Epidermal melanocyte (primary cell): ENCODE measurements around the gene TNFAIP1.

Experiments
- DNase-seq: peaks from one replicate; pipeline ENCODE4 v3.0.0; 2011; ENCODE audit warnings: low spot score; ENCODE audit not compliant: insufficient read length

The TNFAIP1 gene

DNA sequence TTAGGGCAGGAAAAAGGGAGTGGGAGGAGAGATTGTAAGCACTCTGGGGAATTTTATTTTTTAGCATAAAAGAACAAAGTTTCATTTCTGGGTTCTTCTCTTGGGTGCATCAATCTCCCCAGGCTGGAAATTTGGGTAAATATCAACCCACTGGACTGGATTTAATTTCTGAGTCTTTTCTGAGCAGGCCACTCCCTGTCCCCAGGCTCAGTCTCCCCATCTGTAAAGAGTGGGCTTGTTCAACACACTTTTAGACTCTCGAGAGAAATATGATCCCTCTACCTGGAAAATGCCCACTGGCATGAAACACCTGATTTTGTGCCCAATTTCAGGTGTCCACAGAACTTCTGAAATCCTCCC, 35.2 kb downstream of the TNFAIP1 start:
- no peak for DNase-seq

DNA sequence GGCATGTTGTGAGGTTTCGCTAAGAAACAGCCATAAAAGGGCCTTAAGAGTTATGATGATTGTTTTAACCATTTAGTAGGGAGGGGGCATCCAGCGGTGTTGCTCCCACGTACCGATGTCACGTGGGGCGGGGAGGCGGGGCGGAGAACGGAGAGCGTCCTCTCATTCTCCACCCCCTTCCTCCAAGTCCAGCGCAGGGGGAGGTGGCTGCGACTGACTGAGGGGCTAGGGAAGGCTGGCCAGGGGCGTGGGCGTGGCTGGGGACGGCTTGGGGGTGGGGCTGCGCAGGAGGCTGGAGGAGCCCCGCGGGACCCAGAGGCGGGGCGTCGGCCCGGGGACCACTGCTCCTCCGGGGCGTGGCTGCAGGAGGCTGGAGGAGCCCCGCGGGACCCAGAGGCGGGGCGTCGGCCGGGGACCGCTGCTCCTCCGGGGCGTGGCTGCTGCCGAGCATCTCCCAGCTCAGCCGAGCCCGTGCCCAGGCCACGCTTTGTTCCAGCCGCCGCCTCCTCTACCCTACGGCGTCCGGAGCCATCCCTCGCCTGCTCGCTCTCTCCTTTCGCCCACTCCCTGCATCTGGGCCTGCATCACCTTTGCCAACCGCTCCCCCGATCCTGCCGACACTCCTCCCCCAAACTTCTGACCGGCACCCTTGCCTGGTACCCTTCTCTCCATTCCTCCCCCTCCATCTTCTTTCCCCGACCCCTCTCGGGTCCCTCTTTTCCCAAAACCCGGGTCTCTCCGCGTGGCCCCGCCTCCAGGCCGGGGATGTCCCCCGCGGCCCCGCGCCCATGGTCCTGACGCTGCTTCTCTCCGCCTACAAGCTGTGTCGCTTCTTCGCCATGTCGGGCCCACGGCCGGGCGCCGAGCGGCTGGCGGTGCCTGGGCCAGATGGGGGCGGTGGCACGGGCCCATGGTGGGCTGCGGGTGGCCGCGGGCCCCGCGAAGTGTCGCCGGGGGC, 36.0 kb downstream of the TNFAIP1 start, which contains the start of gene SARM1:
SARM1 (plus strand) TSS at position 450 of the 958 bp plus-strand sequence; CDS start at position 789, 339 bp downstream.
- peak; percentile 94 for DNase-seq

DNA sequence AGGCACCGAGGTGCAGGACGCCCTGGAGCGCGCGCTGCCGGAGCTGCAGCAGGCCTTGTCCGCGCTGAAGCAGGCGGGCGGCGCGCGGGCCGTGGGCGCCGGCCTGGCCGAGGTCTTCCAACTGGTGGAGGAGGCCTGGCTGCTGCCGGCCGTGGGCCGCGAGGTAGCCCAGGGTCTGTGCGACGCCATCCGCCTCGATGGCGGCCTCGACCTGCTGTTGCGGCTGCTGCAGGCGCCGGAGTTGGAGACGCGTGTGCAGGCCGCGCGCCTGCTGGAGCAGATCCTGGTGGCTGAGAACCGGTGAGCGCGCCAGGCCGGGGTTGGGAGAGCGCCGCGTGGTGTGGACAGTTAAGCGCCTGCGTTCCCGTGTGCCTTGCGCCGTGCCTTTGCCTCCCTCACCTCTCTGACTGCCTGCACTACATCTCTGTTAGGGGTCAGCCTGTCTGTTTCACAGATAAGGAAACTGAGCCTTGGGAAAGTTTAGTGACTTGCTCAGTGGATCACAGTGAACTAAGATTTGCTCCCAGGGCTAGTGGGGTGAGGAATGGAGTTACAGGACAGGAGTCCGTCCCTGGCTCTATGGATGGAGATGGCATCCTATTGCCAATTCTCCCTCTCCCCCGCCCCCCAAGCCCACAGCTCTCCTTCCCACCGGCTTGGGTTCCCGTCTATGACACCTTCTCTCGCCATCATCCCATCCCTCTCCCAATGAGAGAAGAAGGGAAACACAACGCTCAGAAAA, 36.8 kb downstream of the TNFAIP1 start:
- DNase-seq, result no peak

DNA sequence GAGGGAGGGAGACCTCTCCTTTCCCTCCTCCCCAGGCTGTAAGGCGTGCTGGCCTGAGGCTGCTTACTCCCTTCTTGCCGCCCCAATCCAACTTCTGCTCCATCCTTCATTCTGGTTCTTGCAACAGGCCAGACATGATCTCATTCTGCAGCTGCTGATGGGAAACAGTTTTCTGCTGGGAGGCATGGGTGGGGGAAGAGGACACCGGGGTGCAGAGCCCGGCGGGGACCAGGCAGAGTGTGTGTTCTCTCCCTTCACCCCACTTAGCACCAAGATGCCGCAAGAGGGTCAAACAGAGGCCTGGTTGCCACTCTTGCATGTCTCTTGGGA, 37.3 kb downstream of the TNFAIP1 start:
- DNase-seq, result no peak

DNA sequence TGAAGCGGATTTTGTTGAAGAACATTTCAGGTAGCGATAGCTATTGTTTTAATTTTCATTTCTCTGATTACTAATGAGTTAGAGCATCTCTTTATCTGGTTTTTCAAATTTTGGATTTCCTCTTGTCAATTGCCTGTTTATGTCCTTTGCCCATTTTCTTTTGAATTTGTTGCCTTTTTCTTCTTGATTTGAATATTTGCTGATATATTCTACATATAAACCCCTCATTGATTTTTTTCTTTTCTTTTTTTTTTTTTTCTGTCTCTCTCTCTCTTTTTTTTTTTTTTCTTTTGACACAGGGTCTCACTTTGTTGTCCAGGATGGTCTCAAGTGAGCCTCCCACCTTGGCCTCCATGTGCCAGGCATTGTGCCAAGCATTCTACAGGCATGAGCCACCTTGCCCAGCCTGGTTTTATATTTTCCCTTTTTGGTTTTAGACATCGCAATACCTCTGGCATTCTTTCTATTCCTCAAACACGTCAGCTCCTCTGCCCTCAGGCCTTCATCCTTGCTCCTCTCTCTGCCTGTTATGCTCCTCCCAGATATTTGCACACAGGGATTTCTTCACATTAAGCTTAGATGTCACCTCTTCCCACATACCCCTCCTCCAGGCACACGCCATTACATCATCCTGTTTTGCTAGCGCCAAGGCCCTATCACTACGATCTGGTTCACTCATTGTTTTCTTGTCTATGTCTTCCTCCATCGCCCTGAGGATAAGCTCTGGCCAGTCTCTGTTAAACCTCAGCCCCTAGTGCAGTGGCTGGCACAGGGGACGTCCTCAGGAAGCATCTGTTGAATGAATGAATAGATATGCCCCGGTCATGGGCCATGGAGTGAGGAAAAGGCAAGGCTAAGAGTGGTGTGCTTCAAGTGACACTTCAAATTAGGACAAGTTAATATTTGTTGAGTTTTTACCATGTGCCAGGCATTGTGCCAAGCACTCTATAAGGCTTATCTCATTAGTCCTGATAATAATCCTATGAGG, 44.5 kb downstream of the TNFAIP1 start:
- DNase-seq, result no peak

DNA sequence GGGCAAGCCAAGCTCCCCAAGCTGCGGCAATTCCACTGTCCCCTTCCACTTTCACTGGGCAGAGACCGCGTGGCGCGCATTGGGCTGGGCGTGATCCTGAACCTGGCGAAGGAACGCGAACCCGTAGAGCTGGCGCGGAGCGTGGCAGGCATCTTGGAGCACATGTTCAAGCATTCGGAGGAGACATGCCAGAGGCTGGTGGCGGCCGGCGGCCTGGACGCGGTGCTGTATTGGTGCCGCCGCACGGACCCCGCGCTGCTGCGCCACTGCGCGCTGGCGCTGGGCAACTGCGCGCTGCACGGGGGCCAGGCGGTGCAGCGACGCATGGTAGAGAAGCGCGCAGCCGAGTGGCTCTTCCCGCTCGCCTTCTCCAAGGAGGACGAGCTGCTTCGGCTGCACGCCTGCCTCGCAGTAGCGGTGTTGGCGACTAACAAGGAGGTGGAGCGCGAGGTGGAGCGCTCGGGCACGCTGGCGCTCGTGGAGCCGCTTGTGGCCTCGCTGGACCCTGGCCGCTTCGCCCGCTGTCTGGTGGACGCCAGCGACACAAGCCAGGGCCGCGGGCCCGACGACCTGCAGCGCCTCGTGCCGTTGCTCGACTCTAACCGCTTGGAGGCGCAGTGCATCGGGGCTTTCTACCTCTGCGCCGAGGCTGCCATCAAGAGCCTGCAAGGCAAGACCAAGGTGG, 45.7 kb downstream of the TNFAIP1 start:
- DNase-seq, result no peak

DNA sequence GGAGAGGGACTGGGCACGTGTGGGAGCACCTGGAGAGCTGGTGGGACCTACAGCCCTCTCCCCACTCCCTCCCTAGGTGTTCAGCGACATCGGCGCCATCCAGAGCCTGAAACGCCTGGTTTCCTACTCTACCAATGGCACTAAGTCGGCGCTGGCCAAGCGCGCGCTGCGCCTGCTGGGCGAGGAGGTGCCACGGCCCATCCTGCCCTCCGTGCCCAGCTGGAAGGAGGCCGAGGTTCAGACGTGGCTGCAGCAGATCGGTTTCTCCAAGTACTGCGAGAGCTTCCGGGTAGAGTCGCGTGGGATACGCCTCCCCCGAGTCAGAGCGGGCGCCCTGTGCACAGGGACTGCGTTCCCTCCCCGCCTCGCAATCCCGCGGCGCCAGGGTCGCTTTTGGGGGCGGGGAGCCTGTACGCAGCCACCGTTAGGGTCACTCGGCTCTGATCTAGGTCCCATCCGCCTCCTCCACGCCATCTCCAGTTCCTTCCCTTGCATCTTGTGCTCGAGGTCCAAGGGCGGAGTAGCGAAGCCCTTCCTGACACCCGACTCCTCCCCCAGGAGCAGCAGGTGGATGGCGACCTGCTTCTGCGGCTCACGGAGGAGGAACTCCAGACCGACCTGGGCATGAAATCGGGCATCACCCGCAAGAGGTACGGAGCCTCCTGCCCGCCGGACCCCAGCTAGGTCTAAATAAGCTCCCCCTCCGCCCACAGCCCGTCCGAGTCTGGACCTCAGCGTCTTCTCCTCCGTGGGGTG, 48.9 kb downstream of the TNFAIP1 start:
- DNase-seq, result no peak

DNA sequence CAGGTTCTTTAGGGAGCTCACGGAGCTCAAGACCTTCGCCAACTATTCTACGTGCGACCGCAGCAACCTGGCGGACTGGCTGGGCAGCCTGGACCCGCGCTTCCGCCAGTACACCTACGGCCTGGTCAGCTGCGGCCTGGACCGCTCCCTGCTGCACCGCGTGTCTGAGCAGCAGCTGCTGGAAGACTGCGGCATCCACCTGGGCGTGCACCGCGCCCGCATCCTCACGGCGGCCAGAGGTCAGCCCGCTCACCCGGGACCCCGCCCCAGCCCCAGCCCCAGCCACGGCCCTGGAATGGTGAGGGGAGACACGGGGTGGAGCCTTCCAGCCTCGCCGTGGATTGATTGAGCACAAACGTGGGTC, 49.5 kb downstream of the TNFAIP1 start:
- no peak for DNase-seq

DNA sequence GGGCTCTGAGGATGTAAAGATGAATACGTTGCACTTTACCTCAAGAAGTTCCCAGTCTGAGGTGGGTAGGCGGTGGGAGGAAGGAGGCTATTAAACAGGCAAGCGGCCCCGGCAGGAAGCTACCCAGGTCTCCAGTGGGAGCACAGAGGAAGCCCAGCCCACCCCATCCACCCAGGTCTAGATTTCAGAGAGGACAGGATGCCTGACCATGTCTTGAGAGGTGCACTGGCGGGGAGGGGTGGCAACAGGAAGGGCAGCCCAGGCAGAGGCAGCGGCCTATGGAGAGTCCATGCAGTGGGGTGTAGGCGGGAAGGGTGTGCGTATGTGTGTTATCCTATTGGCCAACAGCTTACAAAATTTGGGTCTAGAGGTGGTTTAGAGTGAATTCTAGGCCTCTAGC, 49.8 kb downstream of the TNFAIP1 start:
- no peak for DNase-seq

DNA sequence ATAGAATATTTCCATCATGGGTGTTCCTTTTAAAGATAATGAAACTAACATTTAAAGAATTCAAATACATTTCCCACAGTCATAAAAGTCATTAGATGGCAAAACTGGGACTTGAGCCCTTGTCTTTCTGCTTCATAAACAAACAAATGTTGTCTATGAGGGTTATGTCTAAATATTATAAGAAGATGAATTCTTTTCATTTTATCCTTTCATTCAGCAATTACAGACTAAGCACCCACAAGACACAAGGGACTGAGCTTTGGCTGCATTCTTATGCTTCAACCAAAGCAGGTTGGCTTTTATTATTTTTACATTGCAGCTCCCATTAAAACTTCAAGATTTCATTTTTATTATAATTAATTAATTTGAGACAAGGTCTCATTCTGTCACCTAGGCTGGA, 50.8 kb downstream of the TNFAIP1 start:
- DNase-seq, result no peak

DNA sequence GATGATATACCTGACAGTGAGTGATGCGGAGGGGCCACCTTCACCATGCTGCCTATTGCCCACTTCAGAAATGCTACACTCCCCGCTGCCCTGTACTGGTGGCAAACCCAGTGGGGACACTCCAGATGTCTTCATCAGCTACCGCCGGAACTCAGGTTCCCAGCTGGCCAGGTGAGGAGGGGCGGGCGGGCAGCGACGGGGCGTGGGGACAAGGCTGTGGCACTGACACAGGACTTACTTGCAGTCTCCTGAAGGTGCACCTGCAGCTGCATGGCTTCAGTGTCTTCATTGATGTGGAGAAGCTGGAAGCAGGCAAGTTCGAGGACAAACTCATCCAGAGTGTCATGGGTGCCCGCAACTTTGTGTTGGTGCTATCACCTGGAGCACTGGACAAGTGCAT, 52.5 kb downstream of the TNFAIP1 start:
- no peak for DNase-seq

DNA sequence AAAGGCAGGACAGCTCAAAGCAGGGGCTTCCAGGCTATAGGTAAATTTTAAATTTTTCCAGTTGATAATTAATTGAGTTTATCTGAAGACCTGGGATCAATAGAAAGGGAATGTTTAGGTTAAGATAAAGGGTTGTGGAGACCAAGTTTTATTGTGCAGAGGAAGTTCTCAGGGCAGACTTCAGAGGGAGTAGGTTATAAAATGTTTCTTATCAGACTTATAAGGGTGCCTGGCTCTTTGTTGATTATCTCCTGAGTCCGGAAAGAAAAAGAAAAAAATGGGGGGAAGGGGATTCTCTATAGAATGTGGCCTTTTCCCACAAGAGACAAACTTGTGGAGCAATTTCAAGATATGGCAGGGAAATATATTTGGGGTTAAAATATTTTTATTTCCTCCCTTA, 54.6 kb downstream of the TNFAIP1 start:
- DNase-seq, result no peak

DNA sequence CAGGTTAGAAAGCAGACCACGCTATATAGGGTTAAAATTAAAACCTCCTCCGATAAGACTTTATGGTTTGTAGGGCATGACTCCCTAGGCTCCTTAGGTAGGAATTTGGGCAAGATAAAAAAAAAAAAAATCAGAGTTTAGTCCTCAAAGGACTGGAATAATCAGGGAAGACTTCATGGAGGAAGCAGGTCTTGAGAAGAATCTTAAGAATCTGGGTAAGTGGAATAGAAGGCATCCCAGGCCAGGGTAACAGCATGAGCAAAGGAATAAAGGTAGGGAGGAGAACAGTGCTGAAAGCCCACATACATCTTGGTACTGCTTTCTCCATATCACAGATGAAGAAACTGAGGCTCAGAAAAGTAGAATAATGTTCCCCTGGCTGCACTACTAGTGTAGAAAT, 55.0 kb downstream of the TNFAIP1 start:
- no peak for DNase-seq

DNA sequence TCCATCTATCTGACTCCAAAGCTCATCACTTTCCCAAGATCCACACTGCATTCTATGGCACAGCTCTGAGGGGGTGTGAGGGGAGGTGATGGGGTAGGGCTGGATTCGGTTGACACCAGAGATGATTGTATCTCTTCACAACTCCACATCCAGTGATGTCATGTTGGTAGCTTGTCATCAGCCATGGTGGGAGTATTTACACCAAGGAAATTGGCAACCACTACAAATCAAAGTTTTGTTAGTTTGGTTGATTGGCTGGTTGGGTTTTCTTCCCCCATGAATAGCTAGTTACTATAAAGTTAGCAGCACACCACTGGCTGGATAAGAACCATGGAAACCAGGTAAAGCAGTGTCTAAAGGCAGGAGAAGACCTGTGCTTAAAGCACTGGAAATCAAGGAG, 55.4 kb downstream of the TNFAIP1 start:
- DNase-seq, result no peak

DNA sequence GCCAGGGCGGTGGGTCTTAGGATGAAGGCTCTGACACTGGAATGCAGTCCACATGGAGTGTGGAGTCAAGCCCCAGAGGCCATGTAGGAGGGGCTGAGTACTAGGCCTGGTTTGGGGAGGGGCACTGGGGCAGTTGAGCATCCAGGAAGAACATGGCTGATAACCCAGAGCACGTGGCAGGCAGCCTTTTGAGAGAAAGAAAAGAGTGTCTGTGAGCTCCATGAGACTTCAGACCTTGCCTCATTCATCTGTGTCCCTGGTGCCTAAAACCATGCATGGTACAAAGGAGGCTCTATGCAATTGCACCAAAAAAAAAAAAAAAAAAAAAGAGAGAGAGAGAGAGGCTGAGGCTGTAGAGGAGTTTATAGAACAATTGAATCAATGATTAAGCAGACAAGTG, 55.8 kb downstream of the TNFAIP1 start:
- no peak for DNase-seq

DNA sequence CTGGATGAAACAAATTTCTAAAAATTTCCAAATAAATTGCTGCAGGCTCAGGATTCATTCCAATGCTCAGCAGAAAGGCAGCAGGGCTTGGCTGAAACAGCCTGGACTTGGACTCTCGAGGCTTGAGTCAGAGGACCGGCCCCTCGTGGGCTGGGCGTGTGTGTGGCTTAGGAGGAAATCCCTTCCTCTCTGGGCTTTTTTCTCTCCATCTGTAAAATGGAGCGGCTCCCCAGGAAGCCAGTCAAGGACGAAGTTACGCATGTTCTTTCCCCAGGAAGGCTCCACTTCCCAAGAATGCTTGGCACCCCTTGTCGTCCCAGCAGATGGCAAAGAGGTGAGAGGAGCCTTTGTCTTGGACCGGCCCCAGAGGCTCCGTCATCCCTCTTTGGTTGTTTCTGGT, 56.9 kb downstream of the TNFAIP1 start:
- DNase-seq, result no peak

DNA sequence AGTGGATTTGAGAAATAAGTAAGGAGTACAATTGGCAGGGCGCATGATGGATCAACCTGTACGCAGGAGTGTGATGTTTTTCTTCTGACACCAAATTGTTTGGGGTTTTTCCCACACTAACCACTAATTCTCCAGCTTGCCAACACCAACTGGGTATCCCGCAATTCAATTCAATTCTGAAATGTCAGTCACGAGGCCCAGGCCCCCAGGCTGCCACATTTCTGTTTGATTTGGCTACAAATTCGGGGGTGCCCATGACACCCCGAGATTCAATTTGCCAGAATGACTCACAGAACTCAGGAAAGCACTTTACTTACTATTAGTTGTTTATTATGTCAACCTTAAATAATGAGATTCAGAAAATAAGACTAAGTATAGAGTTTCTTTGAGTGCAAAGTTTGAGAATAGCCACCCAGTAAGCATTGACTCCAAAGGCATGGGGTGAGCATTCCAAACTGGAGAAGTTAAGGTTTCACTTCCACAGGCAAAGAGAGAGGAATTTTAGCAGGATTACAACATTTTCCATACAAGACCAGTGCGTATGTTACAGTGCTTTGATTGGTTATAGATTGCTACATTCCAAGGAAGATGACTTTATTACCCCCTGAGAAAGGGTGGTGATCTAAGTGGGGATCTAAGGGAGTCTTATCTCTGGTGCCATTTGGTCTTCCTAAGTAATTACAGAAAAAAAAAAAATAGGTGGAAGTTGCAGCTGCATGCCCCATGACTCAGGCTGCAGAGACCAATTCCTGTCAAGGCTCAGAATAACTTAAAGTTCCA, 59.0 kb downstream of the TNFAIP1 start:
- DNase-seq, result no peak

DNA sequence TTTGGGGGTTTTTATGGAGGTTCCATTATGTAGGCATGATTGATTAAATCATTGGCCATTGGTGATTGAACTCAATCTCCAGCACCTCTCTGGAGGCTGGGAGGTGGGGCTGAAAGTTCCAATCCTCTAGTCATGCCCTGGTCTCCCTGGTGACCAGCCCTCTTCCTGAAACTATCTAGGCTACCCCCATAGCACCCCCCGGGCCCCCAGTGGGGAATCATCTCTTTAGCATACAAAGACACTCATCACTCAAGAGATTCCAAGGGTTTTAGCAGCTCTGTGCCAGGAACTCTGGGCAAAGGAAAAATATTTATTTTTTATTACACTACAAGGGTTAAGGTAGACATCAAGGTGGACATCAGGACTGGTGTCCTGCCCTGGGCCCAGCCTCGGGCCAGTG, 59.9 kb downstream of the TNFAIP1 start:
- DNase-seq, result no peak

DNA sequence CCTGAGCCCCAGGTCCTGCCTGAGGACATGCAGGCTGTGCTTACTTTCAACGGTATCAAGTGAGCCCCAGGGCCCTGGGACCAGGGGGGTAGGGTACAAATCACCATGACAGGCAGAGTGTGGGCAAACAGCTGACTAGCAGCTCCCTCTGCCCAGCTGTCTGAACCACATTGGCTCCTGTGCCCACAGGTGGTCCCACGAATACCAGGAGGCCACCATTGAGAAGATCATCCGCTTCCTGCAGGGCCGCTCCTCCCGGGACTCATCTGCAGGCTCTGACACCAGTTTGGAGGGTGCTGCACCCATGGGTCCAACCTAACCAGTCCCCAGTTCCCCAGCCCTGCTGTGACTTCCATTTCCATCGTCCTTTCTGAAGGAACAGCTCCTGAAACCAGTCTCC, 60.4 kb downstream of the TNFAIP1 start:
- no peak for DNase-seq
